HepG2 (cell line): Measurements from ENCODE around the gene SLC41A3. TPM values are rescaled to one million over a fixed set of nuclear protein-coding genes. Genes with fewer than 3 reads are reported as not detected.

Experiments used
- AFF4 ChIP-seq: sonication (generic); formaldehyde crosslinking; IDR thresholded peaks from 2 replicates; pipeline ENCODE4 v1.4.0; 2020; ENCODE audit warnings: missing genetic modification reagents
- ATF7-NPFF ChIP-seq: sonication (generic); formaldehyde crosslinking; IDR thresholded peaks from 2 replicates; pipeline ENCODE4 v1.8.1; 2023; ENCODE audit warnings: mild to moderate bottlenecking, low read depth, missing genetic modification reagents, moderate library complexity
- CC2D1A ChIP-seq: sonication (generic); formaldehyde crosslinking; IDR thresholded peaks from 2 replicates; pipeline ENCODE4 v1.8.1; 2023; ENCODE audit warnings: mild to moderate bottlenecking, missing genetic modification reagents
- CREB3 ChIP-seq: sonication (generic); formaldehyde crosslinking; IDR thresholded peaks from 2 replicates; pipeline ENCODE4 v1.5.0; 2020; ENCODE audit warnings: missing genetic modification reagents
- IRF2 ChIP-seq: IDR thresholded peaks from 2 replicates; pipeline ENCODE4 v1.6.1; 2018; ENCODE audit warnings: missing genetic modification reagents, missing compliant biosample characterization
- MATR3 ChIP-seq: sonication (generic); formaldehyde crosslinking; IDR thresholded peaks from 2 replicates; pipeline ENCODE4 v1.4.0; 2020; ENCODE audit warnings: missing genetic modification reagents
- MED1 ChIP-seq: sonication (generic); formaldehyde crosslinking; IDR thresholded peaks from 2 replicates; pipeline ENCODE4 v1.4.0; 2020; ENCODE audit warnings: missing genetic modification reagents
- NFYC ChIP-seq: IDR thresholded peaks from 2 replicates; pipeline ENCODE4 v1.6.1; 2016; ENCODE audit warnings: missing genetic modification reagents, missing compliant biosample characterization
- POLR2G ChIP-seq: fragments of 200-400 bp; formaldehyde crosslinking; IDR thresholded peaks from 2 replicates; pipeline ENCODE4 v1.6.1; 2018; ENCODE audit warnings: mild to moderate bottlenecking, low read depth, low read length, moderate library complexity
- TMF1 ChIP-seq: sonication (generic); formaldehyde crosslinking; IDR thresholded peaks from 2 replicates; pipeline ENCODE4 v1.8.1; 2022; ENCODE audit warnings: low read depth, missing genetic modification reagents
- ZBTB8A ChIP-seq: sonication (generic); formaldehyde crosslinking; IDR thresholded peaks from 2 replicates; pipeline ENCODE4 v1.4.0; 2020; ENCODE audit warnings: mild to moderate bottlenecking, low read depth, missing genetic modification reagents, borderline replicate concordance
- ZNF235 ChIP-seq: sonication (generic); formaldehyde crosslinking; IDR thresholded peaks from 2 replicates; pipeline ENCODE4 v1.8.1; 2023; ENCODE audit warnings: mild to moderate bottlenecking, missing genetic modification reagents, borderline replicate concordance
- ZNF362 ChIP-seq: sonication (generic); formaldehyde crosslinking; IDR thresholded peaks from 2 replicates; pipeline ENCODE4 v1.4.0; 2020; ENCODE audit warnings: missing genetic modification reagents, mild to moderate bottlenecking, borderline replicate concordance
- ZNF563 ChIP-seq: sonication (generic); formaldehyde crosslinking; IDR thresholded peaks from 2 replicates; pipeline ENCODE4 v1.8.0; 2022; ENCODE audit warnings: mild to moderate bottlenecking, moderate library complexity, missing genetic modification reagents
- ZNF569 ChIP-seq: sonication (generic); formaldehyde crosslinking; IDR thresholded peaks from 2 replicates; pipeline ENCODE4 v1.5.0; 2020; ENCODE audit warnings: mild to moderate bottlenecking, missing genetic modification reagents, moderate library complexity, borderline replicate concordance
- ZNF772 ChIP-seq: sonication (generic); formaldehyde crosslinking; IDR thresholded peaks from 2 replicates; pipeline ENCODE4 v1.5.0; 2020; ENCODE audit warnings: mild to moderate bottlenecking, missing genetic modification reagents
- ZXDC ChIP-seq: sonication (generic); formaldehyde crosslinking; IDR thresholded peaks from 2 replicates; pipeline ENCODE4 v1.5.0; 2020; ENCODE audit warnings: mild to moderate bottlenecking, missing genetic modification reagents
- polyA plus RNA-seq, 8 experiments: library from polyadenylated mRNA; depleted of rRNA in 3 of 8; stranded (reverse) in 7 of 8; unstranded in 1 of 8; fragments of >200 nt; fragmentation: Illumina TruSeq in 4 of 8; extraction: Trizol in 4 of 8; gene quantifications; 2 replicates each; pipeline versions ENCODE4 v1.2.1 to v1.2.3, GENCODE V29; 2011 to 2016; ENCODE audit warnings: low read depth in 4 of 8, missing spikeins in 1 of 8, mixed read lengths in 1 of 8; ENCODE audit not compliant: insufficient read depth in 1 of 8
- total RNA-seq, 5 experiments: library from RNA; depleted of rRNA; stranded (reverse); fragments of >200 nt; fragmentation: Illumina TruSeq; extraction: Trizol; gene quantifications; 2 replicates each; pipeline ENCODE4 v1.2.3, GENCODE V29; 2016; ENCODE audit warnings: low read depth in 1 of 5
- TF ChIP-seq, protein P1 (sequence below), 2 experiments: sonication (generic) in 1 of 2; formaldehyde crosslinking in 1 of 2; IDR thresholded peaks; 2 replicates each; pipeline versions ENCODE4 v1.5.1 to v1.6.1; 2011 to 2020; ENCODE audit warnings: borderline replicate concordance in 1 of 2, low read depth in 1 of 2, low read length in 1 of 2, mild to moderate bottlenecking in 1 of 2, missing genetic modification reagents in 1 of 2, moderate library complexity in 1 of 2

SLC41A3 gene
- total and polyA plus RNA-seq, 2 of the 13 experiments (the other 11 are each of a cell fraction or from before 2014, with no cell fraction given), result 26.0 to 71.1 TPM

- TF ChIP-seq AFF4 (CRISPR knock-in tag) (no peak), NFYC (CRISPR knock-in tag) (no peak), CC2D1A (CRISPR knock-in tag) (no peak), TMF1 (no peak), ZBTB8A (CRISPR knock-in tag) (no peak), ZNF362 (CRISPR knock-in tag) (no peak), ZNF563 (no peak), ZNF772 (CRISPR knock-in tag) (no peak), IRF2 (CRISPR knock-in tag) (no peak), ZNF235 (no peak), ZNF569 (CRISPR knock-in tag) (no peak), ATF7-NPFF (CRISPR knock-in tag) (no peak), MATR3 (no peak), ZXDC (no peak), POLR2G (no peak), CREB3 (CRISPR knock-in tag) (no peak), MED1 (CRISPR knock-in tag) (no peak)
- TF ChIP-seq, protein P1, sequence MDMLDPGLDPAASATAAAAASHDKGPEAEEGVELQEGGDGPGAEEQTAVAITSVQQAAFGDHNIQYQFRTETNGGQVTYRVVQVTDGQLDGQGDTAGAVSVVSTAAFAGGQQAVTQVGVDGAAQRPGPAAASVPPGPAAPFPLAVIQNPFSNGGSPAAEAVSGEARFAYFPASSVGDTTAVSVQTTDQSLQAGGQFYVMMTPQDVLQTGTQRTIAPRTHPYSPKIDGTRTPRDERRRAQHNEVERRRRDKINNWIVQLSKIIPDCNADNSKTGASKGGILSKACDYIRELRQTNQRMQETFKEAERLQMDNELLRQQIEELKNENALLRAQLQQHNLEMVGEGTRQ (IDR thresholded peaks at IDR 0.05; ENCODE audit: low read depth, low read length), result no peak
- TF ChIP-seq, protein P1 (CRISPR knock-in tag; IDR thresholded peaks at IDR 0.05; ENCODE audit: borderline replicate concordance), result no peak
- TF ChIP-seq, all 625 proteins: peak for 0
Observed at GRCh38 chr3:126063358-126063965, 20.5 kb downstream of the SLC41A3 start (continued).
